ENCODE results near the gene AP1B1.

DNA sequence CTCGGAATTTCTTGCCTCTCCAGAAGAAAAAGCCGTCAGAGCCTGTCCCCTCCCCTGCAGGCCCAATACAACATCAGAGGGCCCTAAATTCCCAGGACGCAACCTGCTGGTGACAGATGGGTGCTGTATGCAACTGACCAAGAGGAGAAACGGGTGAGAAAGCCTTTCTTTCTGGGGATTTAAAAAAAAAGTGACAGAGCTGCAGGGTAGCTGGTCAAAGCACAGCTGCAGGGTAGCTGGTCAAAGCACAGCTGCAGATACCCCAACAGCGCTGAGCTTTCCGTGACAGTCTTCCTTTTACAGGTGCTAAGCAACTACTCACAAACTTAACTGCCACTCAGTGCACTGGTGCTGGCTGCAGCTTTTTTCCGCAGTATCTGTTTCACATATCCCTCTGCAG, 17.8 kb downstream of the AP1B1 start:
- TF ChIP-seq, protein P1, sequence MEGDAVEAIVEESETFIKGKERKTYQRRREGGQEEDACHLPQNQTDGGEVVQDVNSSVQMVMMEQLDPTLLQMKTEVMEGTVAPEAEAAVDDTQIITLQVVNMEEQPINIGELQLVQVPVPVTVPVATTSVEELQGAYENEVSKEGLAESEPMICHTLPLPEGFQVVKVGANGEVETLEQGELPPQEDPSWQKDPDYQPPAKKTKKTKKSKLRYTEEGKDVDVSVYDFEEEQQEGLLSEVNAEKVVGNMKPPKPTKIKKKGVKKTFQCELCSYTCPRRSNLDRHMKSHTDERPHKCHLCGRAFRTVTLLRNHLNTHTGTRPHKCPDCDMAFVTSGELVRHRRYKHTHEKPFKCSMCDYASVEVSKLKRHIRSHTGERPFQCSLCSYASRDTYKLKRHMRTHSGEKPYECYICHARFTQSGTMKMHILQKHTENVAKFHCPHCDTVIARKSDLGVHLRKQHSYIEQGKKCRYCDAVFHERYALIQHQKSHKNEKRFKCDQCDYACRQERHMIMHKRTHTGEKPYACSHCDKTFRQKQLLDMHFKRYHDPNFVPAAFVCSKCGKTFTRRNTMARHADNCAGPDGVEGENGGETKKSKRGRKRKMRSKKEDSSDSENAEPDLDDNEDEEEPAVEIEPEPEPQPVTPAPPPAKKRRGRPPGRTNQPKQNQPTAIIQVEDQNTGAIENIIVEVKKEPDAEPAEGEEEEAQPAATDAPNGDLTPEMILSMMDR (conservative IDR thresholded peaks at IDR 0.05; ENCODE audit: low read depth, low read length), result no peak
- TF ChIP-seq POLR2A (IDR thresholded peaks at IDR 0.05; ENCODE audit: low read depth, low read length) (no peak), SMC3 (IDR thresholded peaks at IDR 0.05; ENCODE audit: low read depth, low read length) (no peak), NFE2L2 (IDR thresholded peaks at IDR 0.05; ENCODE audit: low read depth, low read length) (no peak), RAD21 (IDR thresholded peaks at IDR 0.05; ENCODE audit: low read length) (no peak), FOS (IDR thresholded peaks at IDR 0.05; ENCODE audit: low read depth, low read length) (no peak), CEBPB (IDR thresholded peaks at IDR 0.05; ENCODE audit: low read depth, low read length) (no peak)

Measured in IMR-90 (cell line).